Measurements from ENCODE around the gene ANKS6.

GRCh38 chr9:98768344-98768743 is 28.0 kb downstream of the ANKS6 start:
- TF ChIP-seq EZH2phosphoT487 (IDR thresholded peaks at IDR 0.05; ENCODE audit: unreplicated experiment) (no peak), EZH2 (IDR thresholded peaks at IDR 0.05; ENCODE audit: low read depth, unreplicated experiment) (no peak), CTCF (conservative IDR thresholded peaks at IDR 0.05; ENCODE audit: low read depth in 2 of 2) (no peak), POLR2AphosphoS5 (IDR thresholded peaks at IDR 0.05; ENCODE audit: low read depth) (no peak), REST (IDR thresholded peaks at IDR 0.05; ENCODE audit: unreplicated experiment) (no peak), ZNF331 (CRISPR knock-in tag; IDR thresholded peaks at IDR 0.05; ENCODE audit: low read depth) (no peak), JUNB (IDR thresholded peaks at IDR 0.05; ENCODE audit: unreplicated experiment) (no peak), ZNF114 (CRISPR knock-in tag; IDR thresholded peaks at IDR 0.05) (no peak), CREB1 (CRISPR knock-in tag; IDR thresholded peaks at IDR 0.05; ENCODE audit: low read depth) (no peak)
